ENCODE measurements around the gene EGR2.

DNA sequence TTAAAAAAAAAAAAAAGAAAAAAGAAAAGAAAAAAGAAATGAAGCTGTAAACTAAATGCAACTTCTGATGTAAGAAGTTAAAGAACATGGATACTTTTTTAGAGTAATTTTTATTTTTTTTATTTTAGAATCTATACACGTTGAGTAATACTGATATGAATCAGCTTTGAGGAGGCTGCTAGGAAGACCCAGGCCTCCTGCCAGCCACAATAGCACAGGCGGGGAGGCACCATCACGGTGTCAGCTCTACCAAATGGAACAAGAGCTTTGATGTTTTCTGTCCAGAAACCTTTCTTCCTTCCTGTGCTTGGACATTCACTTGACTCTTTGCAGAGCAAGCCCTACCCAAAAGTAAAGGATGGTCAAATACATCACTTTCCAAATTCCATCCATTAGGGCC, 45.3 kb upstream of the EGR2 start:
- TF ChIP-seq, protein P1, sequence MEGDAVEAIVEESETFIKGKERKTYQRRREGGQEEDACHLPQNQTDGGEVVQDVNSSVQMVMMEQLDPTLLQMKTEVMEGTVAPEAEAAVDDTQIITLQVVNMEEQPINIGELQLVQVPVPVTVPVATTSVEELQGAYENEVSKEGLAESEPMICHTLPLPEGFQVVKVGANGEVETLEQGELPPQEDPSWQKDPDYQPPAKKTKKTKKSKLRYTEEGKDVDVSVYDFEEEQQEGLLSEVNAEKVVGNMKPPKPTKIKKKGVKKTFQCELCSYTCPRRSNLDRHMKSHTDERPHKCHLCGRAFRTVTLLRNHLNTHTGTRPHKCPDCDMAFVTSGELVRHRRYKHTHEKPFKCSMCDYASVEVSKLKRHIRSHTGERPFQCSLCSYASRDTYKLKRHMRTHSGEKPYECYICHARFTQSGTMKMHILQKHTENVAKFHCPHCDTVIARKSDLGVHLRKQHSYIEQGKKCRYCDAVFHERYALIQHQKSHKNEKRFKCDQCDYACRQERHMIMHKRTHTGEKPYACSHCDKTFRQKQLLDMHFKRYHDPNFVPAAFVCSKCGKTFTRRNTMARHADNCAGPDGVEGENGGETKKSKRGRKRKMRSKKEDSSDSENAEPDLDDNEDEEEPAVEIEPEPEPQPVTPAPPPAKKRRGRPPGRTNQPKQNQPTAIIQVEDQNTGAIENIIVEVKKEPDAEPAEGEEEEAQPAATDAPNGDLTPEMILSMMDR (IDR thresholded peaks at IDR 0.05) = no peak
- TF ChIP-seq TCF7L2 (IDR thresholded peaks at IDR 0.05; ENCODE audit: low read depth, low read length) = no peak
- TF ChIP-seq, protein P2, sequence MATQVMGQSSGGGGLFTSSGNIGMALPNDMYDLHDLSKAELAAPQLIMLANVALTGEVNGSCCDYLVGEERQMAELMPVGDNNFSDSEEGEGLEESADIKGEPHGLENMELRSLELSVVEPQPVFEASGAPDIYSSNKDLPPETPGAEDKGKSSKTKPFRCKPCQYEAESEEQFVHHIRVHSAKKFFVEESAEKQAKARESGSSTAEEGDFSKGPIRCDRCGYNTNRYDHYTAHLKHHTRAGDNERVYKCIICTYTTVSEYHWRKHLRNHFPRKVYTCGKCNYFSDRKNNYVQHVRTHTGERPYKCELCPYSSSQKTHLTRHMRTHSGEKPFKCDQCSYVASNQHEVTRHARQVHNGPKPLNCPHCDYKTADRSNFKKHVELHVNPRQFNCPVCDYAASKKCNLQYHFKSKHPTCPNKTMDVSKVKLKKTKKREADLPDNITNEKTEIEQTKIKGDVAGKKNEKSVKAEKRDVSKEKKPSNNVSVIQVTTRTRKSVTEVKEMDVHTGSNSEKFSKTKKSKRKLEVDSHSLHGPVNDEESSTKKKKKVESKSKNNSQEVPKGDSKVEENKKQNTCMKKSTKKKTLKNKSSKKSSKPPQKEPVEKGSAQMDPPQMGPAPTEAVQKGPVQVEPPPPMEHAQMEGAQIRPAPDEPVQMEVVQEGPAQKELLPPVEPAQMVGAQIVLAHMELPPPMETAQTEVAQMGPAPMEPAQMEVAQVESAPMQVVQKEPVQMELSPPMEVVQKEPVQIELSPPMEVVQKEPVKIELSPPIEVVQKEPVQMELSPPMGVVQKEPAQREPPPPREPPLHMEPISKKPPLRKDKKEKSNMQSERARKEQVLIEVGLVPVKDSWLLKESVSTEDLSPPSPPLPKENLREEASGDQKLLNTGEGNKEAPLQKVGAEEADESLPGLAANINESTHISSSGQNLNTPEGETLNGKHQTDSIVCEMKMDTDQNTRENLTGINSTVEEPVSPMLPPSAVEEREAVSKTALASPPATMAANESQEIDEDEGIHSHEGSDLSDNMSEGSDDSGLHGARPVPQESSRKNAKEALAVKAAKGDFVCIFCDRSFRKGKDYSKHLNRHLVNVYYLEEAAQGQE (IDR thresholded peaks at IDR 0.05; ENCODE audit: insufficient read depth in 1 of 2, low read depth in 2 of 2, low read length in 1 of 2) = no peak

Measured in Panc1 (cell line).